ENCODE data around the gene MED22.

DNA sequence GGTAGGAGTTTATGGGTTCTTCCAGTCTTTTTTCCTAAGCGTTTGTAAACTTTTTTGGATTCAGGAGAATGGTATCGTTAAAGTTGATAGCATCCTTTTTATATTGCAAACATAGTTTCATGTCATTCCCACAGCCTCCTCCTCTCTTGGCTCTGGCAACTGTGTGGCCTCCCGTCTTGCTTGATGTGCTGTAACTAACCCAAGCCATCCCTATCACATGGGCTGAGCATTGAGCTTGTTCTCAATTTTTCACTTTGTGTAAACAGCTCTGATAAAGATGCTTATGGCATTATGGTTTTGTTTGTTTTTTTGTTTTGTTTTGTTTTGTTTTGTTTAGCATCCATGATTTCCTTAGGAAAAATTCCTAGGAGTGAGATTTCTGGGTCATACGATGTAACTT lies 32.8 kb upstream of the MED22 start:
- TF ChIP-seq, protein P1, sequence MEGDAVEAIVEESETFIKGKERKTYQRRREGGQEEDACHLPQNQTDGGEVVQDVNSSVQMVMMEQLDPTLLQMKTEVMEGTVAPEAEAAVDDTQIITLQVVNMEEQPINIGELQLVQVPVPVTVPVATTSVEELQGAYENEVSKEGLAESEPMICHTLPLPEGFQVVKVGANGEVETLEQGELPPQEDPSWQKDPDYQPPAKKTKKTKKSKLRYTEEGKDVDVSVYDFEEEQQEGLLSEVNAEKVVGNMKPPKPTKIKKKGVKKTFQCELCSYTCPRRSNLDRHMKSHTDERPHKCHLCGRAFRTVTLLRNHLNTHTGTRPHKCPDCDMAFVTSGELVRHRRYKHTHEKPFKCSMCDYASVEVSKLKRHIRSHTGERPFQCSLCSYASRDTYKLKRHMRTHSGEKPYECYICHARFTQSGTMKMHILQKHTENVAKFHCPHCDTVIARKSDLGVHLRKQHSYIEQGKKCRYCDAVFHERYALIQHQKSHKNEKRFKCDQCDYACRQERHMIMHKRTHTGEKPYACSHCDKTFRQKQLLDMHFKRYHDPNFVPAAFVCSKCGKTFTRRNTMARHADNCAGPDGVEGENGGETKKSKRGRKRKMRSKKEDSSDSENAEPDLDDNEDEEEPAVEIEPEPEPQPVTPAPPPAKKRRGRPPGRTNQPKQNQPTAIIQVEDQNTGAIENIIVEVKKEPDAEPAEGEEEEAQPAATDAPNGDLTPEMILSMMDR (IDR thresholded peaks at IDR 0.05; ENCODE audit: low read length): no peak
- no peak for TF ChIP-seq EZH2 (optimal IDR thresholded peaks at IDR 0.05; ENCODE audit: low read depth, low read length)
